ENCODE results near the gene IL34.

GRCh38 chr16:70708366-70709246, 62.2 kb downstream of the IL34 start:
- TF ChIP-seq CTCF (conservative IDR thresholded peaks at IDR 0.05; ENCODE audit: low read depth in 2 of 2) = no peak
- TF ChIP-seq POLR2AphosphoS5 (IDR thresholded peaks at IDR 0.05; ENCODE audit: low read depth) = no peak
- TF ChIP-seq EZH2 (IDR thresholded peaks at IDR 0.05; ENCODE audit: low read depth, unreplicated experiment) = no peak
- TF ChIP-seq EZH2phosphoT487 (IDR thresholded peaks at IDR 0.05; ENCODE audit: unreplicated experiment) = no peak
- TF ChIP-seq REST (IDR thresholded peaks at IDR 0.05; ENCODE audit: unreplicated experiment) = no peak
- TF ChIP-seq JUNB (IDR thresholded peaks at IDR 0.05; ENCODE audit: unreplicated experiment) = no peak
- TF ChIP-seq NANOG (IDR thresholded peaks at IDR 0.05; ENCODE audit: borderline replicate concordance) = no peak
- TF ChIP-seq ETS1 (IDR thresholded peaks at IDR 0.05) = no peak
- no peak for TF ChIP-seq CREB1 (CRISPR knock-in tag; IDR thresholded peaks at IDR 0.05; ENCODE audit: low read depth)
- no peak for TF ChIP-seq STAT1 (IDR thresholded peaks at IDR 0.05; ENCODE audit: unreplicated experiment)
- no peak for TF ChIP-seq ZNF114 (CRISPR knock-in tag; IDR thresholded peaks at IDR 0.05)
- TF ChIP-seq ZNF331 (CRISPR knock-in tag; IDR thresholded peaks at IDR 0.05; ENCODE audit: low read depth) = no peak

Measured in GM23338 (cell line).